Measurements from ENCODE around the gene SPTLC3. TPM values are rescaled to one million over a fixed set of nuclear protein-coding genes. Genes with fewer than 3 reads are reported as not detected.

Gene SPTLC3
- total and polyA plus RNA-seq, 5 donors from 2014 or later = 0.12 to 0.54 (median 0.13) TPM; not detected in 2

DNA sequence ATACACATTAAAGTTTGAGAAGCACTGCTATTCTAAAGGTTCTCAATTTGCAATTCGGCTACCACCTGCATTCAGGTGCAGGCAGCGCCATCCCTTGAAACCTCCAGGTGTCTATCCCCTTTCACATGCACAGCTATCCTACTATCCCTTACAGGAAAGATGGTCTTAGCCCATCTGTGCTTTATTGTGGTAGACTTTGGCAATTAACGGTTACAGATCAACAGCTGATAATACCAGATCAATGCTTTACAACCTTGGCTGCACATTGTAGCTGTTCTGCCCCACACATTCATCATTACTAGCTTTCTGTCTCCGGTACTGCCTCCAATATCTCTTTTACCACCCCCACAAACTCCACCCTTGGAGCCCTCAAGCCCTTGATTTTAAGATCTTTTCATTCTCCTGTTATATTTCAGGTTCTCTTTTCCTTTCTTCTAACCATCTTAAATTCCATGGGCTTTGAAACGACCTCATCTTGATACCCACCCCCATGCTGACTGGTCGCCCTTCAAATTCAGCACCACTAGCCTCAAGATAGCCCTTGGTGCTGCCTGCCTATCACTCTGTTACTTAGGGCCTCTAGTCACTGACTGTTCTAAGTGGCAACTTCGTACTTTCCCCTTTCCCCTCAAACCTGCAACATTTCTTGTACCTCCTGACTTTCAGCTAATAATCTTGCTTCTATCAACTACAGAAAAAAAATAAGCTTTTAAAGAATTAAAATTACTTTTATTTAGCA is 50.8 kb downstream of the SPTLC3 start:
- no peaks in the 10 kb centered on the region for H3K4me1 Mint-ChIP-seq
- Histone ChIP-seq H3K9me3 (ENCODE audit: control insufficient read depth in 2 of 2, low read length in 2 of 2) (no peaks in the 10 kb centered on the region), H3K27ac (ENCODE audit: insufficient read depth, low read length, poor library complexity, severe bottlenecking) (no peak overlapping the region), H3K4me1 (ENCODE audit: control insufficient read depth, insufficient read depth, low read length, poor library complexity, severe bottlenecking) (no peaks in the 10 kb centered on the region), H3K4me3 (ENCODE audit: low read depth, low read length) (no peak overlapping the region), H3K27me3 (ENCODE audit: control insufficient read depth, insufficient read depth, low read length) (no peaks in the 10 kb centered on the region), H3K36me3 (ENCODE audit: control insufficient read depth, insufficient read depth, low read length) (no peaks in the 10 kb centered on the region)
- H3K36me3 Mint-ChIP-seq = no peaks in the 10 kb centered on the region
- no peak overlapping the region for H3K4me3 Mint-ChIP-seq
- H3K27ac Mint-ChIP-seq = no peak overlapping the region
- DNase-seq (no peak), ATAC-seq (ENCODE audit: low read depth in 2 of 2) (no peak)
- peaks cover 0 to 4% (median 0%) of the 10 kb centered on the region in 7 donors for H3K9me3 Mint-ChIP-seq
- H3K27me3 Mint-ChIP-seq = no peaks in the 10 kb centered on the region

DNA sequence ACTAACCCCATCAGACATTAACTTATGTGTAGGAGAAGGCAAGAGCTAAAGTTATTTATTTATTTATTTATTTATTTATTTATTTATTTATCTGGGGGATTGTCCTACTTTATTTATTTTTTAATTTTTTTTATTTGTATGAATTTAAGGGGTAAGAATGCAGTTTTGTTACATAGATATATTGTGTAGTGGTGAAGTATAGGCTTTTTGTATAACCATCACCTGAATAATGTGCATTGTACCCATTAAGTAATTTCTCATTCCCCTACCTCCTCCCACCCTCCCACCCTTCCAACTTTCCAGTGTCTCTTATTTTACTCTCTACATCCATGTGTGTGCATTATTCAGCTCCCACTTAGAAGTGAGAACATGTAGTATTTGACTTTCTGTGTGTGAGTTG is 51.6 kb downstream of the SPTLC3 start:
- H3K27ac ChIP-seq (ENCODE audit: insufficient read depth, low read length, poor library complexity, severe bottlenecking) = no peak overlapping the region
- H3K36me3 ChIP-seq (ENCODE audit: control insufficient read depth, insufficient read depth, low read length) = no peaks in the 10 kb centered on the region
- ATAC-seq (ENCODE audit: low read depth in 2 of 2) (no peak), DNase-seq (no peak)
- no peaks in the 10 kb centered on the region for H3K27me3 ChIP-seq (ENCODE audit: control insufficient read depth, insufficient read depth, low read length)
- H3K4me1 Mint-ChIP-seq = no peaks in the 10 kb centered on the region
- peaks cover 0 to 4% (median 0%) of the 10 kb centered on the region in 7 donors for H3K9me3 Mint-ChIP-seq
- H3K36me3 Mint-ChIP-seq = no peaks in the 10 kb centered on the region
- H3K4me1 ChIP-seq (ENCODE audit: control insufficient read depth, insufficient read depth, low read length, poor library complexity, severe bottlenecking) = no peaks in the 10 kb centered on the region
- H3K27ac Mint-ChIP-seq = no peak overlapping the region
- H3K27me3 Mint-ChIP-seq = no peaks in the 10 kb centered on the region
- no peak overlapping the region for H3K4me3 ChIP-seq (ENCODE audit: low read depth, low read length)
- no peak overlapping the region for H3K4me3 Mint-ChIP-seq
- no peaks in the 10 kb centered on the region for H3K9me3 ChIP-seq (ENCODE audit: control insufficient read depth in 2 of 2, low read length in 2 of 2)

DNA sequence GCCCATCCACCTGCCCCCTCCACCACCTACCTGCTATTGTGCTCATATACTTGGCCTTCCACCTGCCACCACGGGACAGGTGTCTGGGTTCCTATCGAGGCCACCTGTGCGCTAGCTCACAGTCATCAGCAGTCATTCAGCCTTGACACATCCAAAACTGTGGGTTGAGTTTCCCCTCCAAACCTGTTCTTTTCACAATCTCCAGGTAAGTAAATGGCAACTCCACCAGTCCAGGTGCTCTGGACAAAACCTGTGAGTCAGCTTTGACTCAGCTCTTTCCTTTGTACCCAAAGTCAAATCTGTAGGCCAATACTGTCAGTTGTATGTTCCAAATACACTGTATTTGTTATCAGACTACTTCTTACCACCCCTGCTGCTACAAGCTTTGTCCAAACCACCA is 52.6 kb downstream of the SPTLC3 start:
- Histone ChIP-seq H3K36me3 (ENCODE audit: control insufficient read depth, insufficient read depth, low read length) (no peaks in the 10 kb centered on the region), H3K9me3 (ENCODE audit: control insufficient read depth in 2 of 2, low read length in 2 of 2) (no peaks in the 10 kb centered on the region), H3K4me3 (ENCODE audit: low read depth, low read length) (no peak overlapping the region), H3K27me3 (ENCODE audit: control insufficient read depth, insufficient read depth, low read length) (no peaks in the 10 kb centered on the region), H3K27ac (ENCODE audit: insufficient read depth, low read length, poor library complexity, severe bottlenecking) (no peak overlapping the region), H3K4me1 (ENCODE audit: control insufficient read depth, insufficient read depth, low read length, poor library complexity, severe bottlenecking) (no peaks in the 10 kb centered on the region)
- no peaks in the 10 kb centered on the region for H3K36me3 Mint-ChIP-seq
- no peaks in the 10 kb centered on the region for H3K4me1 Mint-ChIP-seq
- ATAC-seq (ENCODE audit: low read depth in 2 of 2) (no peak), DNase-seq (no peak)
- no peak overlapping the region for H3K27ac Mint-ChIP-seq
- no peak overlapping the region for H3K4me3 Mint-ChIP-seq
- H3K27me3 Mint-ChIP-seq = no peaks in the 10 kb centered on the region
- peaks cover 0 to 4% (median 2%) of the 10 kb centered on the region in 7 donors for H3K9me3 Mint-ChIP-seq

DNA sequence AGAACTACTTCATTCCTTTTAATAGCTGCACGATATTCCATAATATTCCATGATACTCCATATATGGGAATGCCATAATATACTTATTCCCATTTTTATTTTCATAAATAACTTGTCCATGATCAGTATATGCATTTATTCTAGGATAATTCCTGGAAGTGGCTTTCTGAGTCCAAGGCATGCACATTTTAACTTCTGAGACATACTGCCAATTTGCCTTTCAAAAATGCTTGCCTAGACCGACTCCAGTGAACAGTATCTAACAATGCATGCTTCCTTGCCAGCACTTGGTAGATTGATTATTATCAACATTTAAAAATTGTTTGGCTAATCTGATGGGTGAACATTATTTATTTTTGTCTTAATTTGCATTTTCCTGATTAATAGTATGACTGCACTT is 54.0 kb downstream of the SPTLC3 start:
- Mint-ChIP-seq H3K4me3 (no peak overlapping the region), H3K27me3 (no peaks in the 10 kb centered on the region), H3K4me1 (no peaks in the 10 kb centered on the region), H3K9me3 (peaks cover 0 to 7% (median 4%) of the 10 kb centered on the region in 7 donors), H3K27ac (no peak overlapping the region), H3K36me3 (no peaks in the 10 kb centered on the region)
- no peak for ATAC-seq (ENCODE audit: low read depth in 2 of 2)
- no peak for DNase-seq
- no peaks in the 10 kb centered on the region for H3K4me1 ChIP-seq (ENCODE audit: control insufficient read depth, insufficient read depth, low read length, poor library complexity, severe bottlenecking)
- H3K27me3 ChIP-seq (ENCODE audit: control insufficient read depth, insufficient read depth, low read length) = no peaks in the 10 kb centered on the region
- H3K36me3 ChIP-seq (ENCODE audit: control insufficient read depth, insufficient read depth, low read length) = no peaks in the 10 kb centered on the region
- no peak overlapping the region for H3K27ac ChIP-seq (ENCODE audit: insufficient read depth, low read length, poor library complexity, severe bottlenecking)
- no peaks in the 10 kb centered on the region for H3K9me3 ChIP-seq (ENCODE audit: control insufficient read depth in 2 of 2, low read length in 2 of 2)
- no peak overlapping the region for H3K4me3 ChIP-seq (ENCODE audit: low read depth, low read length)

DNA sequence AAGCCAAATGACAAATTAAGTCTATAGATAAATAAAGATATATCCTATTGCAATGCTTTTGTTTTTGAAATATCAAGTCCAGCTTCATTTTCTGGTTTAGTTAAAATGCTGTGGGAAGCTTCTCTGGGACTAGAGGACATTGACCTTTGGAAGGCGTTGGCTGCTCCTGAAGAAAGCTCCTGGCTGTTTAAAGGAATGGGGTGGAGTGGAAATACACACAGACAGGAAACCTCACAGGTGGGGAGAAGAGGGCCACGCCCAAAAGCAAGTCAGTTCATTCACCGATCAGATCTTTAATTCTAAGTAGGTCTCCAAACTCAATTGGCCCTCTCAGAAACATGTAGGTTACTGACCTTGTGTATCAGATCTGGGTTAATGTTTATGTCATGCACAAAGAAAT is 59.6 kb downstream of the SPTLC3 start:
- ATAC-seq (ENCODE audit: low read depth in 2 of 2) (no peak), DNase-seq (no peak)
- Histone ChIP-seq H3K27me3 (ENCODE audit: control insufficient read depth, insufficient read depth, low read length) (no peaks in the 10 kb centered on the region), H3K27ac (ENCODE audit: insufficient read depth, low read length, poor library complexity, severe bottlenecking) (no peak overlapping the region), H3K4me3 (ENCODE audit: low read depth, low read length) (no peak overlapping the region), H3K4me1 (ENCODE audit: control insufficient read depth, insufficient read depth, low read length, poor library complexity, severe bottlenecking) (no peaks in the 10 kb centered on the region), H3K36me3 (ENCODE audit: control insufficient read depth, insufficient read depth, low read length) (no peaks in the 10 kb centered on the region), H3K9me3 (ENCODE audit: control insufficient read depth in 2 of 2, low read length in 2 of 2) (no peaks in the 10 kb centered on the region)
- Mint-ChIP-seq H3K27me3 (no peaks in the 10 kb centered on the region), H3K4me1 (no peaks in the 10 kb centered on the region), H3K36me3 (no peaks in the 10 kb centered on the region), H3K9me3 (peaks cover 0 to 7% (median 1%) of the 10 kb centered on the region in 7 donors), H3K27ac (no peak overlapping the region), H3K4me3 (no peak overlapping the region)

DNA sequence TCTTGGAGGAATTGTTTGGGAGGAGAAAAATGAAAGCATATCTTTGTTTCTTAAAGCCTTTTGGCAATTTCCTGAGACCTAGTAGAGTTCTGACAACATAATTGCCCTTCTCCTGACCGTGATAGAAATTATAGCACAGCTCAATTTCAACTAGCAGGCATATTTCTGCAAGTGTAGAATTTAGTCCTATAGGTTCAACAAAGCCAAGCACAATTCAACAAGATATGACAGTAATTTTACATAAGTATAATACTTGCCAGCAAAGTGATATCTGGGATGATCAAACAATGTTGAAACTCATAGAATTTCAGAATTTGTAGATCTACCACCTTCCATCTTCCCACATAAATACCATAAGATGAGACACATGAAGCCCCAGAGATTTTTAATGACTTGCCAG is 73.1 kb downstream of the SPTLC3 start:
- no peaks in the 10 kb centered on the region for H3K4me1 Mint-ChIP-seq
- no peaks in the 10 kb centered on the region for H3K36me3 Mint-ChIP-seq
- H3K4me3 Mint-ChIP-seq = no peak overlapping the region
- H3K27me3 Mint-ChIP-seq = no peaks in the 10 kb centered on the region
- Histone ChIP-seq H3K27me3 (ENCODE audit: control insufficient read depth, insufficient read depth, low read length) (no peaks in the 10 kb centered on the region), H3K4me3 (ENCODE audit: low read depth, low read length) (no peak overlapping the region), H3K36me3 (ENCODE audit: control insufficient read depth, insufficient read depth, low read length) (no peaks in the 10 kb centered on the region), H3K9me3 (ENCODE audit: control insufficient read depth in 2 of 2, low read length in 2 of 2) (no peaks in the 10 kb centered on the region), H3K27ac (ENCODE audit: insufficient read depth, low read length, poor library complexity, severe bottlenecking) (no peak overlapping the region), H3K4me1 (ENCODE audit: control insufficient read depth, insufficient read depth, low read length, poor library complexity, severe bottlenecking) (no peaks in the 10 kb centered on the region)
- no peaks in the 10 kb centered on the region for H3K9me3 Mint-ChIP-seq
- DNase-seq (no peak), ATAC-seq (ENCODE audit: low read depth in 2 of 2) (no peak)
- H3K27ac Mint-ChIP-seq = no peak overlapping the region

DNA sequence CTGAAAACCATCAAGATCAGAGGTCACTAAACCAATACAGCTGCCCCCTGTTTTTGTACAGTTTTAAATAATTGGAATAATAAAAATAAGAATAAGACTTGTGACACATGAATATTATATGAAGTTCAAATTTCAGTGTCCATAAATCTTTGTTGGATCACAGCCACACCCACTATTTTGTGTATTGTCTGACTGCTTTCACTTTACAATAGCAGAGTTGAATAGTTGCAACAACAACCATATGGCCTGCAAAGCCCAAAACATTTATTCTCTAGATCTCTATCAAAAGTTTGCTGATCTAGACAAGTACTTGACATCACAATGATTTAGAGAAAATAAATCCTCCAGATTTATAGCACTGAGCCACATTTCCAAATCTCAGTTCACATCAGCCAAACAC is 73.6 kb downstream of the SPTLC3 start:
- Mint-ChIP-seq H3K36me3 (no peaks in the 10 kb centered on the region), H3K27me3 (no peaks in the 10 kb centered on the region)
- no peak for ATAC-seq (ENCODE audit: low read depth in 2 of 2)

DNA sequence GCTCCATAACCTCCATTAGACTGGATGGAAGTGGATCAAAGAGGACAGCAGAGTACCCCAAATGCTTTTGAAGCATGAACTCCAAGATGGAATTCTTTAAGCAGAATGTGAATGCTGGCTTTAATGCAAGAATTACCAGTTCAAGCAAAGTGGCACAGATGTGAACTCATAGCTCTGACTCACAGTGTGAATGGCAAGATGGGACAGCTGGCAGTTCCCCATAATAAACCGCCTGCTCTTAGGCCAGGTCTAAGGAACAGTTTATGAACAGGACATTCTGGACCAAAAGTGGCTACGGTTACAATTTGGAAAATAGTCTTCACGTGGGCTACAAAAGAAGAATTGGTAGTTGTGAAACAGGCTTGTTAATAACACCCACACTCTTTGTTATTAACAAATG is 76.5 kb downstream of the SPTLC3 start:
- no peaks in the 10 kb centered on the region for H3K9me3 Mint-ChIP-seq
- no peak overlapping the region for H3K4me3 Mint-ChIP-seq
- Histone ChIP-seq H3K4me3 (ENCODE audit: low read depth, low read length) (no peak overlapping the region), H3K36me3 (ENCODE audit: control insufficient read depth, insufficient read depth, low read length) (no peaks in the 10 kb centered on the region), H3K9me3 (ENCODE audit: control insufficient read depth in 2 of 2, low read length in 2 of 2) (no peaks in the 10 kb centered on the region), H3K27me3 (ENCODE audit: control insufficient read depth, insufficient read depth, low read length) (no peaks in the 10 kb centered on the region), H3K4me1 (ENCODE audit: control insufficient read depth, insufficient read depth, low read length, poor library complexity, severe bottlenecking) (no peaks in the 10 kb centered on the region), H3K27ac (ENCODE audit: insufficient read depth, low read length, poor library complexity, severe bottlenecking) (no peak overlapping the region)
- DNase-seq = no peak
- no peaks in the 10 kb centered on the region for H3K4me1 Mint-ChIP-seq
- no peaks in the 10 kb centered on the region for H3K27me3 Mint-ChIP-seq
- no peak overlapping the region for H3K27ac Mint-ChIP-seq
- no peak for ATAC-seq (ENCODE audit: low read depth in 2 of 2)
- no peaks in the 10 kb centered on the region for H3K36me3 Mint-ChIP-seq

More for the DNA sequence above, 73.6 kb downstream of the SPTLC3 start:
- H3K27ac Mint-ChIP-seq = no peak overlapping the region
- no peak for DNase-seq
- Histone ChIP-seq H3K27me3 (ENCODE audit: control insufficient read depth, insufficient read depth, low read length) (no peaks in the 10 kb centered on the region), H3K9me3 (ENCODE audit: control insufficient read depth in 2 of 2, low read length in 2 of 2) (no peaks in the 10 kb centered on the region), H3K4me1 (ENCODE audit: control insufficient read depth, insufficient read depth, low read length, poor library complexity, severe bottlenecking) (no peaks in the 10 kb centered on the region), H3K36me3 (ENCODE audit: control insufficient read depth, insufficient read depth, low read length) (no peaks in the 10 kb centered on the region), H3K4me3 (ENCODE audit: low read depth, low read length) (no peak overlapping the region), H3K27ac (ENCODE audit: insufficient read depth, low read length, poor library complexity, severe bottlenecking) (no peak overlapping the region)
- H3K4me1 Mint-ChIP-seq = no peaks in the 10 kb centered on the region
- H3K9me3 Mint-ChIP-seq = no peaks in the 10 kb centered on the region
- H3K4me3 Mint-ChIP-seq = no peak overlapping the region

Measured in CD4-positive, CD25-positive, alpha-beta regulatory T cell (primary cell).